HL-60 (cell line): Measurements from ENCODE around the gene MYBL2.

Source experiments
- GABPA ChIP-seq: IDR thresholded peaks from 2 replicates; pipeline ENCODE4 v1.6.1; 2012; ENCODE audit warnings: low read depth
- POLR2AphosphoS5 ChIP-seq: IDR thresholded peaks from 2 replicates; pipeline ENCODE4 v1.6.1; 2012; ENCODE audit warnings: low read depth
- TF ChIP-seq, protein P1 (sequence below): IDR thresholded peaks from one replicate; pipeline ENCODE4 v1.5.1; 2011; ENCODE audit warnings: low read length, control low read depth, inconsistent platforms; ENCODE audit not compliant: insufficient read depth

DNA sequence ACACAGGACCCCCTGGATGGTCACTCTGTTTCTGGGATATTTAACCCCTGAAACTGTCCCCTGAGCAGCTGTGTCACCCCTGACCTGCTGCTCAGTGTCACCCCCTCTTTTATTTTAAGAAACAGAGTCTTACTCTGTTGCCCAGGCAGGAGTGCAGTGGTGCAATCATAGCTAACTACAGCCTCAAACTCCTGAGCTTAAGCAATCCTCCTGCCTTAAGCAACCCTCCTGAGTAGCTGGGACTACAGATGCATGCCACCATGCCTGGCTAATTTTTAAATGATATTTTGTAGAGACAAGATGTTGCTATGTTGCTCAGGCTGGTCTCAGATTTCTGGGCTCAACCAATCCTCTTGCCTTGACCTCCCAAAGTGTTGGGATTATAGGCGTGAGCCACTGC is 81.4 kb downstream of the MYBL2 start:
- TF ChIP-seq GABPA = no peak
- TF ChIP-seq, protein P1, sequence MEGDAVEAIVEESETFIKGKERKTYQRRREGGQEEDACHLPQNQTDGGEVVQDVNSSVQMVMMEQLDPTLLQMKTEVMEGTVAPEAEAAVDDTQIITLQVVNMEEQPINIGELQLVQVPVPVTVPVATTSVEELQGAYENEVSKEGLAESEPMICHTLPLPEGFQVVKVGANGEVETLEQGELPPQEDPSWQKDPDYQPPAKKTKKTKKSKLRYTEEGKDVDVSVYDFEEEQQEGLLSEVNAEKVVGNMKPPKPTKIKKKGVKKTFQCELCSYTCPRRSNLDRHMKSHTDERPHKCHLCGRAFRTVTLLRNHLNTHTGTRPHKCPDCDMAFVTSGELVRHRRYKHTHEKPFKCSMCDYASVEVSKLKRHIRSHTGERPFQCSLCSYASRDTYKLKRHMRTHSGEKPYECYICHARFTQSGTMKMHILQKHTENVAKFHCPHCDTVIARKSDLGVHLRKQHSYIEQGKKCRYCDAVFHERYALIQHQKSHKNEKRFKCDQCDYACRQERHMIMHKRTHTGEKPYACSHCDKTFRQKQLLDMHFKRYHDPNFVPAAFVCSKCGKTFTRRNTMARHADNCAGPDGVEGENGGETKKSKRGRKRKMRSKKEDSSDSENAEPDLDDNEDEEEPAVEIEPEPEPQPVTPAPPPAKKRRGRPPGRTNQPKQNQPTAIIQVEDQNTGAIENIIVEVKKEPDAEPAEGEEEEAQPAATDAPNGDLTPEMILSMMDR = no peak
- TF ChIP-seq POLR2AphosphoS5 = peak; percentile 55; the same call in 1 of the 2 replicates
